CD14-positive monocyte (primary cell): ENCODE data around the gene COL9A3. TPM values are rescaled to one million over a fixed set of nuclear protein-coding genes. Genes with fewer than 3 reads are reported as not detected.
A peak's percentile ranks its signal among the peaks of the same experiment; 100 is the strongest.

Experiments used
- DNase-seq, 3 donors: peaks; one replicate each; pipeline ENCODE4 v3.0.0-alpha.2; 2011 to 2022
- H2AFZ ChIP-seq: 2 replicates; pipeline ENCODE4 v1.6.0; 2012; ENCODE audit warnings: mild to moderate bottlenecking, low read depth, low read length, inconsistent platforms; ENCODE audit not compliant: insufficient read depth, poor library complexity, severe bottlenecking
- H3K27ac ChIP-seq, 2 donors: 1 replicate in 1 of 2; 2 replicates in 1 of 2; pipeline ENCODE4 v1.5.1; 2012 to 2013; ENCODE audit warnings: low read length in 2 of 2, control low read depth in 1 of 2, inconsistent platforms in 1 of 2, low read depth in 1 of 2, mild to moderate bottlenecking in 1 of 2
- H3K27me3 ChIP-seq, 2 donors: one replicate each; pipeline versions ENCODE4 v1.6.0 to v1.6.1; 2011 to 2013; ENCODE audit warnings: low read length in 2 of 2; ENCODE audit not compliant: control insufficient read depth in 2 of 2, insufficient read depth in 2 of 2
- H3K36me3 ChIP-seq, 2 donors: replicated peaks in 1 of 2; 1 replicate in 1 of 2; 2 replicates in 1 of 2; pipeline versions ENCODE4 v1.5.1 to v1.6.1; 2012 to 2013; ENCODE audit warnings: low read length in 2 of 2, control low read depth in 1 of 2, inconsistent platforms in 1 of 2, mild to moderate bottlenecking in 1 of 2; ENCODE audit not compliant: insufficient read depth in 2 of 2, control insufficient read depth in 1 of 2
- H3K4me1 ChIP-seq, 2 donors: 1 replicate in 1 of 2; 2 replicates in 1 of 2; pipeline versions ENCODE4 v1.5.1 to v1.6.1; 2012 to 2013; ENCODE audit warnings: low read length in 2 of 2, control low read depth in 1 of 2, inconsistent platforms in 1 of 2, mild to moderate bottlenecking in 1 of 2, moderate library complexity in 1 of 2; ENCODE audit not compliant: insufficient read depth in 2 of 2, control insufficient read depth in 1 of 2
- H3K4me2 ChIP-seq: replicated peaks from 2 replicates; pipeline ENCODE3; 2012; ENCODE audit warnings: low read length, moderate library complexity, mild to moderate bottlenecking; ENCODE audit not compliant: poor library complexity, severe bottlenecking; ENCODE audit errors: extremely low read depth
- H3K4me3 ChIP-seq, 3 experiments: fragments of 200-600 bp in 1 of 3; sonication (generic) in 1 of 3; replicated peaks in 1 of 3; 1 replicate in 2 of 3; 2 replicates in 1 of 3; pipeline ENCODE4 v1.5.1; 2011 to 2013; ENCODE audit warnings: low read length in 3 of 3, mild to moderate bottlenecking in 3 of 3, control low read depth in 2 of 3, low read depth in 2 of 3, inconsistent platforms in 1 of 3, moderate library complexity in 1 of 3
- H3K79me2 ChIP-seq: 2 replicates; pipeline ENCODE4 v1.6.0; 2012; ENCODE audit warnings: mild to moderate bottlenecking, control low read depth, inconsistent platforms, low read length, moderate library complexity; ENCODE audit not compliant: insufficient read depth
- H3K9ac ChIP-seq: 2 replicates; pipeline ENCODE4 v1.6.0; 2017; ENCODE audit warnings: low read length, mild to moderate bottlenecking; ENCODE audit not compliant: insufficient read depth, poor library complexity, severe bottlenecking
- H3K9me3 ChIP-seq, 2 donors: replicated peaks in 1 of 2; 1 replicate in 1 of 2; 2 replicates in 1 of 2; pipeline versions ENCODE4 v1.5.1 to v1.6.1; 2012 to 2013; ENCODE audit warnings: low read length in 2 of 2, control low read depth in 1 of 2; ENCODE audit not compliant: control insufficient read depth in 1 of 2, insufficient read depth in 1 of 2
- H4K20me1 ChIP-seq: 2 replicates; pipeline ENCODE4 v1.6.0; 2012; ENCODE audit warnings: mild to moderate bottlenecking, low read length, control low read depth, moderate library complexity; ENCODE audit not compliant: insufficient read depth
- H3K27ac Mint-ChIP-seq, 7 donors: one replicate each; pipeline ENCODE4 v1.8.0; 2020; ENCODE audit warnings: mild to moderate bottlenecking in 7 of 7, mixed read lengths in 7 of 7, moderate library complexity in 6 of 7, inconsistent platforms in 2 of 7
- H3K27me3 Mint-ChIP-seq, 3 donors: one replicate each; pipeline ENCODE4 v1.8.0; 2021 to 2022; ENCODE audit warnings: low read depth in 3 of 3, mild to moderate bottlenecking in 3 of 3, mixed read lengths in 3 of 3, moderate library complexity in 3 of 3, inconsistent platforms in 1 of 3
- H3K36me3 Mint-ChIP-seq, 2 donors: one replicate each; pipeline ENCODE4 v1.8.0; 2020; ENCODE audit warnings: mixed read lengths in 2 of 2, inconsistent platforms in 1 of 2, mild to moderate bottlenecking in 1 of 2
- H3K4me1 Mint-ChIP-seq: one replicate; pipeline ENCODE4 v1.8.0; 2020; ENCODE audit warnings: mild to moderate bottlenecking, mixed read lengths
- H3K4me3 Mint-ChIP-seq, 2 donors: one replicate each; pipeline ENCODE4 v1.8.0; 2020; ENCODE audit warnings: mild to moderate bottlenecking in 2 of 2, mixed read lengths in 2 of 2, moderate library complexity in 1 of 2
- H3K9me3 Mint-ChIP-seq, 7 donors: one replicate each; pipeline ENCODE4 v1.8.0; 2020 to 2022; ENCODE audit warnings: mixed read lengths in 7 of 7, mild to moderate bottlenecking in 6 of 7, moderate library complexity in 6 of 7, inconsistent platforms in 2 of 7
- WGBS: methylation state at CpG from one replicate; pipeline ENCODE4 v1.1.5; 2013; ENCODE audit warnings: missing lambda C conversion rate; ENCODE audit not compliant: insufficient coverage; 5-methylcytosine and 5-hydroxymethylcytosine counted together
- intact Hi-C, 2 donors: fragments of 100-400 bp; cut with micrococcal nuclease; formaldehyde crosslinking; loops; one replicate each; pipeline versions ENCODE4 v1.15.0 to v1.15.1; 2023
- polyA plus RNA-seq, 3 donors: library from polyadenylated mRNA; depleted of rRNA in 1 of 3; unstranded in 2 of 3; stranded (reverse) in 1 of 3; fragments of 300-500 nt in 2 of 3; fragments of >200 nt in 1 of 3; fragmentation: Illumina TruSeq in 2 of 3; gene quantifications; 1 replicate in 2 of 3; 2 replicates in 1 of 3; pipeline ENCODE4 v1.2.3, GENCODE V29; 2012 to 2021
- TF ChIP-seq, protein P1 (sequence below): fragments of 200-600 bp; IDR thresholded peaks from one replicate; pipeline ENCODE4 v1.8.0; 2022; ENCODE audit warnings: antibody characterized with exemption, mild to moderate bottlenecking

The COL9A3 gene
- polyA plus RNA-seq, 3 donors: 1.8 to 4.4 (median 2.6) TPM

DNA sequence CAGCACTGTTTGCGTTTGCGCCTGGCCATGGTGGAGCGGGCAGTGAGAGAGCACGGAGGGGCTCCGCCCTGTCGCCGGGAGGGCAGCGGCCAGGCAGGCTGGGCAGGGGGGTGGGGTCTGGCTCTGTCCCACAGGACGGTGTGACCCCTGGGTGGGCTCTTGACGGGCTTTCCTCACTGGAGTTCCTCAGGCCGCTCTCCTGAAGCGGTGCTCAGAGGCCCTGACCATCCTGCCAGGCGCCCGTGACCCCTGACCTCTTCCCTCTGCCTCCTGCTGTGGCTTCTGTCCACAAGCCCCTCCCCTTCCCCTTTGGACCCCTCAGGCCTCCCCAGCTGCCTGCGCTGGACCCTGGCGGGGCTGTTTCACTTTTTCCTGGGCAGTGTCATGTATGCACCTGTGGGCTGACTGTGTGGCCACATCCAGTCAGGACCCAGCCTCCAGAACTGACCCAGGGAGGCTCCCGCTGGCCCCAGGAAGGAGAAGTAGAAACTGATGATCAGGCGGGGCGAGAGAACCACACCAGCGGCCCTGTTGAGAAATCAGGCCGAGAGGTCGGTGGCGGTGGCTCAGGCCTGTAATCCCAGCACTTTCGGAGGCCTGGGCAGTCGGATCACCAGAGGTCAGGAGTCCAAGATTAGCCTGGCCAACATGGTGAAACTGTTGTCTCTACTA, 11.0 kb upstream of the COL9A3 start:
- no peak overlapping the region for H2AFZ ChIP-seq
- Mint-ChIP-seq H3K36me3 (peaks cover 41 to 57% of the 10 kb centered on the region in 2 donors), H3K27ac (peak overlapping the region; percentile 94 to 98 (median 95)), H3K4me3 (peak overlapping the region; percentile 90 to 95), H3K4me1 (peaks cover 49% of the 10 kb centered on the region), H3K9me3 (no peaks in the 10 kb centered on the region), H3K27me3 (peaks cover 0 to 7% (median under 1%) of the 10 kb centered on the region in 3 donors)
- peak overlapping the region; percentile 77 to 91 (median 88) for H3K4me3 ChIP-seq
- H3K9me3 ChIP-seq: no peaks in the 10 kb centered on the region
- peak overlapping the region; percentile 90 for H3K9ac ChIP-seq
- H4K20me1 ChIP-seq: peaks cover 55% of the 10 kb centered on the region
- H3K4me2 ChIP-seq: peak overlapping the region; percentile 94
- peak; percentile 78 to 87 (median 87) for DNase-seq
- TF ChIP-seq, protein P1, sequence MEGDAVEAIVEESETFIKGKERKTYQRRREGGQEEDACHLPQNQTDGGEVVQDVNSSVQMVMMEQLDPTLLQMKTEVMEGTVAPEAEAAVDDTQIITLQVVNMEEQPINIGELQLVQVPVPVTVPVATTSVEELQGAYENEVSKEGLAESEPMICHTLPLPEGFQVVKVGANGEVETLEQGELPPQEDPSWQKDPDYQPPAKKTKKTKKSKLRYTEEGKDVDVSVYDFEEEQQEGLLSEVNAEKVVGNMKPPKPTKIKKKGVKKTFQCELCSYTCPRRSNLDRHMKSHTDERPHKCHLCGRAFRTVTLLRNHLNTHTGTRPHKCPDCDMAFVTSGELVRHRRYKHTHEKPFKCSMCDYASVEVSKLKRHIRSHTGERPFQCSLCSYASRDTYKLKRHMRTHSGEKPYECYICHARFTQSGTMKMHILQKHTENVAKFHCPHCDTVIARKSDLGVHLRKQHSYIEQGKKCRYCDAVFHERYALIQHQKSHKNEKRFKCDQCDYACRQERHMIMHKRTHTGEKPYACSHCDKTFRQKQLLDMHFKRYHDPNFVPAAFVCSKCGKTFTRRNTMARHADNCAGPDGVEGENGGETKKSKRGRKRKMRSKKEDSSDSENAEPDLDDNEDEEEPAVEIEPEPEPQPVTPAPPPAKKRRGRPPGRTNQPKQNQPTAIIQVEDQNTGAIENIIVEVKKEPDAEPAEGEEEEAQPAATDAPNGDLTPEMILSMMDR: no peak
- intact Hi-C loops: loop anchor here (5.0 to 10.0 kb wide), 6 partner anchors 139 to 661 kb away; partner anchors contain the start of genes ADRM1 (in 2 of the 2), PSMA7 (in 1 of the 2), RPS21 (in 1 of the 2) and SS18L1 (in 1 of the 2)
- under 1% methylated on average over 23 of the region's 25 CpGs for WGBS
- peaks cover 57% of the 10 kb centered on the region for H3K79me2 ChIP-seq
- H3K27ac ChIP-seq: peak overlapping the region; percentile 90 to 93
- no peaks in the 10 kb centered on the region for H3K27me3 ChIP-seq
- H3K36me3 ChIP-seq: peaks cover 50% of the 10 kb centered on the region in 2 donors
- H3K4me1 ChIP-seq: peaks cover 56 to 58% of the 10 kb centered on the region in 2 donors

DNA sequence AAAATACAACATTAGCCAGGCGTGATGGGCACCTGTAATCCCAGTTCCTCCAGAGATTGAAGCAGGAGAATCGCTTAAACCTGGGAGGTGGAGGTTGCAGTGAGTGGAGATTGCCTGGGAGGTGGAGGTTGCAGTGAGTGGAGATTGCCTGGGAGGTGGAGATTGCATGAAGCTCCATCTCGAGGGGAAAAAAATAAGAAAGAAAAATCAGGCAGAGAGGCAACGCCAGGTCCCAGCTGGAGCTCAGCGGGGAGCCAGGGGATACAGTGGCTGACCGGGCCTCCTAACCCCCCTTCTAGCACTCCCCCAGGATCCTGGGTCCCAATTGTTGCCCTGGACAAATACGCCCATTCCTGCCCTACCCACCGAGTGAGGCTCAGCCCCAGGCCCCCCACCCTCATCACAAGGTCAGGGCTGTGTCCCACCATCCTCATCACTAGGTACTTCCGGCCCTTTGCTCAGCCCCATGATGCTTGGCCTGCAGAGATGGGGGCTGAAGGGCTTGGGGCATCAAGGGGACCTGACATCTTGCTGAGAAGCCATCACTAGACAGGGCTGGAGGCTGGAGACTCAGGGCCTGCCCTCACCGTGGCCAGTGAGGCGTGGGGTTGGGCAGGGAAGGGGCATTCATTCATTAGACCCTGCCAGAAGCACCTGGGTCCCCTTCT, 10.3 kb upstream of the COL9A3 start:
- Histone ChIP-seq H3K4me3 (peak overlapping the region; percentile 77 to 91 (median 88)), H3K27ac (peak overlapping the region; percentile 90 to 93), H3K9ac (peak overlapping the region; percentile 90), H3K9me3 (no peaks in the 10 kb centered on the region), H3K27me3 (no peaks in the 10 kb centered on the region), H3K4me2 (peak overlapping the region; percentile 94), H3K36me3 (peaks cover 50% of the 10 kb centered on the region in 2 donors), H4K20me1 (peaks cover 61% of the 10 kb centered on the region), H2AFZ (no peak overlapping the region), H3K79me2 (peaks cover 57% of the 10 kb centered on the region), H3K4me1 (peaks cover 56 to 58% of the 10 kb centered on the region in 2 donors)
- H3K9me3 Mint-ChIP-seq: no peaks in the 10 kb centered on the region
- peak overlapping the region; percentile 94 to 98 (median 95) for H3K27ac Mint-ChIP-seq
- peak overlapping the region; percentile 90 to 95 for H3K4me3 Mint-ChIP-seq
- DNase-seq: no peak
- TF ChIP-seq, protein P1: no peak
- WGBS: 88% methylated on average over 7 of the region's 11 CpGs
- H3K4me1 Mint-ChIP-seq: peaks cover 49% of the 10 kb centered on the region
- peaks cover 39 to 57% of the 10 kb centered on the region in 2 donors for H3K36me3 Mint-ChIP-seq
- intact Hi-C loops: loop anchor here (5.0 to 10.0 kb wide), 6 partner anchors 139 to 662 kb away; partner anchors contain the start of genes ADRM1 (in 2 of the 2), PSMA7 (in 1 of the 2), RPS21 (in 1 of the 2) and SS18L1 (in 1 of the 2)
- H3K27me3 Mint-ChIP-seq: peaks cover 0 to 7% (median 5%) of the 10 kb centered on the region in 3 donors
